Right atrium auricular region (tissue), 2 donors: ENCODE results near the gene CDK14. TPM values are rescaled to one million over a fixed set of nuclear protein-coding genes. Genes with fewer than 3 reads are reported as not detected.
A peak's percentile ranks its signal among the peaks of the same experiment; 100 is the strongest.

Experiments
- DNase-seq: peaks from one replicate; pipeline ENCODE4 v3.0.0-alpha.2; 2019; ENCODE audit warnings: low spot score
- H3K27ac ChIP-seq, 2 donors: fragments of 200-600 bp; sonication (generic); 1 replicate in 1 of 2; 2 replicates in 1 of 2; pipeline ENCODE4 v1.5.1; 2016 to 2019
- H3K27me3 ChIP-seq, 2 donors: fragments of 200-600 bp; sonication (generic); one replicate each; pipeline versions ENCODE4 v1.5.1 to v1.6.0; 2017 to 2019
- H3K36me3 ChIP-seq: fragments of 200-600 bp; sonication (generic); one replicate; pipeline ENCODE4 v1.5.1; 2016
- H3K4me1 ChIP-seq, 2 donors: fragments of 200-600 bp; sonication (generic); one replicate each; pipeline versions ENCODE4 v1.5.1 to v1.6.0; 2017 to 2019
- H3K4me3 ChIP-seq, 2 donors: fragments of 200-600 bp; sonication (generic); 1 replicate in 1 of 2; 2 replicates in 1 of 2; pipeline ENCODE4 v1.5.1; 2017 to 2019; ENCODE audit warnings: mild to moderate bottlenecking in 1 of 2, moderate library complexity in 1 of 2
- H3K9me3 ChIP-seq, 2 donors: fragments of 200-600 bp; sonication (generic); one replicate each; pipeline ENCODE4 v1.5.1; 2019
- CTCF ChIP-seq, 2 donors: fragments of 200-600 bp; sonication (generic); IDR thresholded peaks; one replicate each; pipeline ENCODE4 v1.5.1; 2019; ENCODE audit warnings: antibody characterized with exemption in 2 of 2
- total RNA-seq, 2 donors: library from RNA; depleted of rRNA; stranded (reverse); fragments of >200 nt; gene quantifications; one replicate each; pipeline ENCODE4 v1.1.0, GENCODE V29; 2016

CDK14 gene
- total RNA-seq, 2 donors from 2014 or later: 21.5 to 37.9 TPM

- no peaks in the 10 kb centered on the region for H3K36me3 ChIP-seq
- H3K4me3 ChIP-seq: no peak overlapping the region
- H3K9me3 ChIP-seq: no peaks in the 10 kb centered on the region
- no peak for TF ChIP-seq CTCF (IDR thresholded peaks at IDR 0.05)
- peak overlapping the region; percentile 66 to 91 for H3K27ac ChIP-seq
- peaks cover 0 to 57% of the 10 kb centered on the region in 2 donors for H3K4me1 ChIP-seq
- H3K27me3 ChIP-seq: no peaks in the 10 kb centered on the region
- no peak for DNase-seq
Measured at GRCh38 chr7:90661290-90662151, 65.4 kb downstream of the CDK14 start.

DNA sequence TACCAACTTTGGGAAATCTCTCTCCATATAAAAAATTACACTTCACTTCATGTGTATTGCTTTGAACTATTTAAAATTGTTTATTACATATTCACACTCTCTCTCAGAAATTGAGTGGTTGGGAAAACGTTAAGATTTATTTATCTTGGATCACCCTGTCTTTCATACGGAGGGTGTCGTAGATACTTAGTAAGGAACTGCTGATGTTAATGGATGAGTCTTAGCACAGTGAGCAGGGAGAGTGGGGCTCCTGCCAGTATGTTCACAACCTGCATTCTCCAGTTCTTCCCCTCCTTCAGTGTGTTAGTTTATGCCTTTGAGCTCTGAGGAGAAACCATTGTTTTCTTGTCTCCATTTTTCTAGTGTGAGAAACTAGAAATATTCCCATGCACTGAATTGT lies 67.1 kb downstream of the CDK14 start:
- H3K27ac ChIP-seq: peak overlapping the region; percentile 66 to 91
- no peaks in the 10 kb centered on the region for H3K36me3 ChIP-seq
- DNase-seq: no peak
- H3K9me3 ChIP-seq: no peaks in the 10 kb centered on the region
- peaks cover 0 to 55% of the 10 kb centered on the region in 2 donors for H3K4me1 ChIP-seq
- no peaks in the 10 kb centered on the region for H3K27me3 ChIP-seq
- no peak overlapping the region for H3K4me3 ChIP-seq
- TF ChIP-seq CTCF (IDR thresholded peaks at IDR 0.05): no peak

DNA sequence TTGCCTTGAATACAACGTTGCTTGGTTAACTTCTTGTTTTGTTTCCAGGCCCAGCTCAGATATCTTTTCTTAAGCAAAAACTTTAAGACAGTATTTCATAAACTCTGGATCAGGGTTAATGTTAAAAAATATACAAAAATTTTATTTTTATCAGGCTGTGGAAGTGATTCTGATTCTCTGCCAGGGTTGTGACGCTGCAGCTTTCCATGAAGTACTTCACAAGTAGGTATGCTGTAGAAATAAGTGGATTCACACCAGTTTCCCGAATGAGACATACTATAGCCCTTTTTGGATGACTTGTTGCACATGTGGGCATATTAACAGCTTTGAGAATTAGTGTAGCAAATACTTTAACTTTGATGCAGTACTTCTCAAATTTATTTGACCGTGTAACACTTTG lies 70.1 kb downstream of the CDK14 start:
- Histone ChIP-seq H3K4me3 (no peak overlapping the region), H3K9me3 (no peaks in the 10 kb centered on the region), H3K27me3 (no peaks in the 10 kb centered on the region), H3K27ac (peak overlapping the region; percentile 24 to 71), H3K36me3 (no peaks in the 10 kb centered on the region), H3K4me1 (peaks cover 0 to 49% of the 10 kb centered on the region in 2 donors)
- peak; percentile 75 for DNase-seq
- no peak for TF ChIP-seq CTCF (IDR thresholded peaks at IDR 0.05)

- no peaks in the 10 kb centered on the region for H3K36me3 ChIP-seq
- no peaks in the 10 kb centered on the region for H3K9me3 ChIP-seq
- no peaks in the 10 kb centered on the region for H3K27me3 ChIP-seq
- peaks cover 0 to 34% of the 10 kb centered on the region in 2 donors for H3K4me1 ChIP-seq
- DNase-seq: no peak
- H3K27ac ChIP-seq: peak overlapping the region in 1 of 2 donors; percentile 51
- no peak for TF ChIP-seq CTCF (IDR thresholded peaks at IDR 0.05)
- H3K4me3 ChIP-seq: no peak overlapping the region
Measured at GRCh38 chr7:90668992-90669391, 72.9 kb downstream of the CDK14 start.

GRCh38 chr7:90669492-90669891 lies 73.4 kb downstream of the CDK14 start:
- H3K27ac ChIP-seq: peak overlapping the region in 1 of 2 donors; percentile 51
- H3K27me3 ChIP-seq: no peaks in the 10 kb centered on the region
- H3K9me3 ChIP-seq: no peaks in the 10 kb centered on the region
- peaks cover 0 to 36% of the 10 kb centered on the region in 2 donors for H3K4me1 ChIP-seq
- no peaks in the 10 kb centered on the region for H3K36me3 ChIP-seq
- no peak for DNase-seq
- TF ChIP-seq CTCF (IDR thresholded peaks at IDR 0.05): no peak
- no peak overlapping the region for H3K4me3 ChIP-seq
